ENCODE measurements around the gene OPRL1.
"Not testable (repeated sequence)": the region's sequence is repeated elsewhere in the genome, so short reads cannot be mapped to it uniquely, and the experiment has no call there.

The OPRL1 gene

GRCh38 chr20:64119681-64120341, 39.9 kb downstream of the OPRL1 start:
- no peak for DNase-seq

- DNase-seq = no peak
These were observed 41.7 kb downstream of the OPRL1 start for GRCh38 chr20:64121586-64121985.

- not testable (repeated sequence) for DNase-seq
These were observed 43.0 kb downstream of the OPRL1 start for GRCh38 chr20:64122927-64123326.

GRCh38 chr20:64123517-64123916, 43.6 kb downstream of the OPRL1 start:
- not testable (repeated sequence) for DNase-seq

- no peak for DNase-seq
These were observed 49.4 kb downstream of the OPRL1 start for GRCh38 chr20:64129146-64129782.

GRCh38 chr20:64130271-64130670, 50.4 kb downstream of the OPRL1 start:
- no peak for DNase-seq

- DNase-seq = no peak
These were observed 51.0 kb downstream of the OPRL1 start for GRCh38 chr20:64130876-64131275.

GRCh38 chr20:64131406-64131805, 51.5 kb downstream of the OPRL1 start:
- peak; percentile 50 for DNase-seq

- DNase-seq = no peak
These were observed 54.1 kb downstream of the OPRL1 start for GRCh38 chr20:64133951-64134407.

GRCh38 chr20:64134744-64135143, 54.9 kb downstream of the OPRL1 start:
- DNase-seq = not testable (repeated sequence)

- no peak for DNase-seq
These were observed 56.3 kb downstream of the OPRL1 start for GRCh38 chr20:64136004-64136710.

- no peak for DNase-seq
These were observed 57.7 kb downstream of the OPRL1 start for GRCh38 chr20:64137598-64138031.

- DNase-seq = no peak
These were observed 58.5 kb downstream of the OPRL1 start for GRCh38 chr20:64138276-64138815.

GRCh38 chr20:64139199-64140060, 59.5 kb downstream of the OPRL1 start:
- DNase-seq = no peak

- DNase-seq = no peak
These were observed 60.4 kb downstream of the OPRL1 start for GRCh38 chr20:64140061-64140931.

GRCh38 chr20:64140956-64141355, 61.1 kb downstream of the OPRL1 start:
- no peak for DNase-seq

- DNase-seq = peak; percentile 26
These were observed 62.7 kb downstream of the OPRL1 start for GRCh38 chr20:64142590-64142989.

GRCh38 chr20:64143018-64143801, 63.3 kb downstream of the OPRL1 start:
- DNase-seq = no peak

- no peak for DNase-seq
These were observed 64.4 kb downstream of the OPRL1 start for GRCh38 chr20:64144144-64144912.

Measured in NCI-H2029 (cell line).